HG02798 (cell line): ENCODE results near the gene KLF3.

Experiments used
- ATAC-seq: cut with Tn5 transposase; IDR thresholded peaks from one replicate; pipeline ENCODE4 v1.9.1; 2021; ENCODE audit warnings: mild to moderate bottlenecking; ENCODE audit not compliant: unreplicated experiment, poor library complexity

Gene KLF3

GRCh38 chr4:38733663-38734062, 69.7 kb downstream of the KLF3 start:
- no peak for ATAC-seq

- no peak for ATAC-seq
Observed at GRCh38 chr4:38734446-38734845, 70.4 kb downstream of the KLF3 start.

- ATAC-seq = no peak
Observed at GRCh38 chr4:38734911-38735310, 70.9 kb downstream of the KLF3 start.

GRCh38 chr4:38735870-38736269, 71.9 kb downstream of the KLF3 start:
- ATAC-seq = no peak

GRCh38 chr4:38738940-38739803, 75.2 kb downstream of the KLF3 start:
- no peak for ATAC-seq

GRCh38 chr4:38740303-38740702, 76.3 kb downstream of the KLF3 start:
- no peak for ATAC-seq

- no peak for ATAC-seq
Observed at GRCh38 chr4:38743866-38744265, 79.9 kb downstream of the KLF3 start.

GRCh38 chr4:38745881-38746280, 81.9 kb downstream of the KLF3 start:
- ATAC-seq = no peak

- ATAC-seq = no peak
Observed at GRCh38 chr4:38747629-38748028, 83.6 kb downstream of the KLF3 start.

- ATAC-seq = no peak
Observed at GRCh38 chr4:38749336-38749735, 85.3 kb downstream of the KLF3 start.
